GM19240 (cell line): Measurements from ENCODE around the gene TIRAP.
"Not testable (repeated sequence)": the region's sequence is repeated elsewhere in the genome, so short reads cannot be mapped to it uniquely, and the experiment has no call there.

Source experiments
- DNase-seq: peaks from one replicate; pipeline ENCODE4 v3.0.0; 2011; ENCODE audit warnings: low spot score; ENCODE audit not compliant: insufficient read length

Gene TIRAP, protein sequence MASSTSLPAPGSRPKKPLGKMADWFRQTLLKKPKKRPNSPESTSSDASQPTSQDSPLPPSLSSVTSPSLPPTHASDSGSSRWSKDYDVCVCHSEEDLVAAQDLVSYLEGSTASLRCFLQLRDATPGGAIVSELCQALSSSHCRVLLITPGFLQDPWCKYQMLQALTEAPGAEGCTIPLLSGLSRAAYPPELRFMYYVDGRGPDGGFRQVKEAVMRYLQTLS

DNA sequence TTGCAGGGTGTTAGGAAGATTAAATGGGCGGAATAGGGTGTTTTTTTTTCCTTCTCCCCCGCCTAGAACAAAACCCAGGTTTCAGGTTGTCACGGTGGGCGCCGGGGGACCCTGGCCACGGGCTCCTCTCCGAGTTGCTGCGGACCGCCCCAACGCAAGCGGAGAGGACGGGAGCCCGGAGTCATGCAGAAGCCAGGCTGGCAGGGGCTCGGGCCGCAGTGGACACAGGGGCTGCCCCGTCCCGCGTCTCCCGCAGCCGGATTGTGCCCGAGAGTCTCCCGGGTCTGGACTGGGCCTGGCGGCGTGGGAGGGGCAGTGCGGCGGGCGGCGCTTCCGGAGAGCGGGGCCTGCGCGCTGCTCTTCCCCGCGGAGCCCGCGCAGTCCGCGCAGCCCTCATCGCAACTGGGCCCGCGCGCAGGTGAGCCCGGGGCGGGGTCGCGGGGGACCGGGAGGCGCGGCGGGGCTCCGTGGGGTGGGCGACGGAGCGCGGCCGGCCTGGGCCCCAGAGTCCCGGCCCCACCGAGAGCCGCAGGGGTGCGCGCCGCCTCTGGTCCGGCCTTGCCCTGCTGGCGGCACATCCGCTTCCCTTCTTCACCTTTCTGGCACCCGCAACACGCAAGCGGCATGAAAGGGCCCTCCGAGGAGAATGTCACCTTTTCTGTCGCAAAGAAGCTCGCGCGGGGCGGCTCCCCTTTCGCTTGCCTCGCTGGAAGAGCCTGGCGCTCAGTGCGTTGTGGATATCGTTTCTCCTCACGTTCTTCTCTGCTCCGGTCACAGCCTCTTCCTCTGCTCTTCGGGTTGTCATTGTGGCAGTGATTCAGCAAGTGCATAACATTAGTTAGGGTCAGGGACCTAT, at the start of gene TIRAP:
Gene TIRAP, plus strand, starts transcription at position 358 of the 856 bp plus-strand sequence. CDS start 7,802 bp downstream, outside the sequence.
- peak; percentile 55 for DNase-seq

DNA sequence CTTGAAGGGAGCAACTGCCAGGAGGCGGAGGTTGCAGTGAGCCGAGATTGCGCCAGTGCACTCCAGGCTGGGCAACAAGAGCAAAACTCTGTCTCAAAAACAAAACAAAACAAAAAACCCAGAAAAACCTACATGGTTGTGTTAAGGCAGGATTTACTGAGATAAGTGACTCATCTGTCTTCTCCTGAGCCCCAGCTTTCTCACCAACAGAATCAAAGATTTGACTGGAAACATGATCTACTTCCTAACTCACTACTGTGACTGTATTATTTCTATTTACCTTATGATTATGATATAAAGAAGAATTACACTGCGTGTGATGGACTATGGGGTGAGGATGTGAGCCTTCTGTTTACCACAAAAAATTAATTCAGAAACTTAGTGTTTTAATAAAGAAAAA, 49.5 kb upstream of the TIRAP start:
- DNase-seq, result no peak

DNA sequence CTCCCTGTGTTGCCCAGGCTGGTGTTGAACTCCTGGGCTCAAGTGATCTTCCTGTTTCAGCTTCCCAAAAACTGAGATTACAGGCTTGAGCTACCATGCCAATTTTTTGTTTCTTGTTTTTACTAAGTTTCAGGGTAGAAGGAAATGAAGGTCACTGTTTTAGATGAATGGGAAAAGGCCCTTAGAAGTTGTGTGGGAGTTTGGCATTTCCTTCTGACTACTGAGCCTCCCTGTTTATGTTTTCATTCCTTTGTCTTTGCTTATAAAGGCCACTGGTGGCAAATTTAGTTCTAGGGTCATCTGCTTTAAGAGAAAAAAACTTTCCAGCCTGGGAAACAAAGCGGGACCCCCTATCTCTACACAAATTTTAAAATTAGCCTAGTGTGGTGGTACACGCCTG, 36.3 kb upstream of the TIRAP start:
- DNase-seq, result no peak

DNA sequence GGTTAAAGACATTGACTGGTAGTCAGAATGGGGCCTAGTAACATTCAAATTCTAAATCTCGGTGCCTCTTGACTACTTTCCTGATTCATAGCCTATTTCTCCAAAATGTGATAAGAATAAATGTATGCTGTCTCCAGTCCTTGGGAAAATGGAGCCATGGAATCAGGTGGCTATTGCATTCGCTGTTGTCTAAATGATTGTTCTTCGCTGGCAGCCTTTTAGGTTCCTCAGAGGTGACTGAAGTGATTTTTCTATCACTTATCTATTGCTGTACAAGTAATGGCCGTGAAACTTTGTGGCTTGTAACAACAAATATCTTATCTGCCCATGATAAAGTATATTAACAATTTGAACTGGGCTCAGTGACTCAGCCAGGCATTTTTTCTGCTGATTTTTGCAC, 29.6 kb upstream of the TIRAP start:
- no peak for DNase-seq

DNA sequence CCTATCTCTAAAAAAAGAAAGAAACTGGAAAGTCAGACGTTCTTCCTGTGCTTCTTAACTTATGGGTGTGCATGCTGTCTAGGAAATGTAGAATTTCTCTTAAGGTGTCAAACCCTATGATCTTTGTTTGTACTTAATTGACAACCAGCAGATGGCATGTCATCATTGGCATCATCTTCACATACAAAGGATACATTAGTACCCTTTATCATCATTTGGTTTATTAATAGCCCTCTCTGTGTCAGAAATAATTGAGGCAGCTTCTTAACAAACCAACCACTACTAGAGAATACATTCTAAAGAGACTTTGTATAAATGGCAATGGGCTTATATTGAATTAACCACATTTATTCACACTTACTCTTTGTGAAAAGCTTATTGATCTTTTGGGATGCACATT, 28.1 kb upstream of the TIRAP start:
- DNase-seq, result no peak

DNA sequence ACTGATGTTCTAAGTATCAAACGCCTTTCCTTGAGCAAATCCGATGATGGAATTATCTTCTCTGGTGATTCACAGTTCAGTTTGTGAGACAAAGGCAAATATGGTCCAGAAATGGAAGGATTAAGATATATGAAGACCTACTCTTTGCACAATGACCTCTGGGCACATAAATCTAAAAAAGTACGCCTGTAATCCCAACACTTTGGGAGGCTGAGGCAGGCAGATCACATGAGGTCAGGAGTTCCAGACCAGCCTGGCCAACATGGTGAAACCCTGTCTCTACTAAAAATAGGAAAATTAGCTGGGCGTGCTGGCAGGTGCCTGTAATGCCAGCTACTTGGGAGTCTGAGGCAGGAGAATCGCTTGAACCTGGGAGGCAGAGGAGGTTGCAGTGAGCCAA, 27.4 kb upstream of the TIRAP start:
- not testable (repeated sequence) for DNase-seq

DNA sequence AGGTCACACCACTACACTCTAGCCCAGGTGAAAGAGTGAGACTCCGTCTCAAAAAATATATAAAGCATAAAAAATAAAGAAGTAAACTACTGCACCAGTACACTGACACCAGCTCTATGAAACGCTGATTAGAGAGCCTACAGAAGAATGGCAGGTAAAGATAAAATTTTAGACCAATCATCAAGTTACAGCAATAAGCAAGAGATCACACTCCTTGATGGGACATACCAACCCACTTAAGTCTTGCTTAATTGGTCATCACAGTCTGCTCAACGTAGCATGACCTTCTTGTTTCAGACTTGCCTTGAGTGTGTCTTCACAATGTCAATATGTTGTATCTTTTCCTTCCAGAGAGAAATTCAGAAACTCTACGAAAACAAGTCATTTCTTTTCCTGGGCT, 26.7 kb upstream of the TIRAP start:
- DNase-seq, result no peak

DNA sequence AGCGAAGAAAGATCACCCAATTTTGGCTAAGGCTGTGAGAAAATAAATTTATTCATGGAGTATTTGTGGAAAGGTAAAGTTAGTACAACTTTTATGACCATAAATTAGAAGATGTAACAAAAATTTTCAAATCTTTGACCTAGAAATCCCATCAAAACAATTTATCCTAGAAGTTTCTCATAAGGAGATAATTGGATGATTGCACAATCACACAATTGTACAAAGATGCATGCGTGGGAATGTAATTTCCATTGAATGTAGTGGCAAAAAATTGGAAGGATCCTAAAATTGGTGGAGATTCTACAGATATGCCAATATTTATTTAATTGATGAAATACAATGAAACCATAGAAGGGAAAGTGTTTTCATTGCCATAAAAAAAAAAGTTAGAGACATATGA, 25.7 kb upstream of the TIRAP start:
- DNase-seq, result no peak

DNA sequence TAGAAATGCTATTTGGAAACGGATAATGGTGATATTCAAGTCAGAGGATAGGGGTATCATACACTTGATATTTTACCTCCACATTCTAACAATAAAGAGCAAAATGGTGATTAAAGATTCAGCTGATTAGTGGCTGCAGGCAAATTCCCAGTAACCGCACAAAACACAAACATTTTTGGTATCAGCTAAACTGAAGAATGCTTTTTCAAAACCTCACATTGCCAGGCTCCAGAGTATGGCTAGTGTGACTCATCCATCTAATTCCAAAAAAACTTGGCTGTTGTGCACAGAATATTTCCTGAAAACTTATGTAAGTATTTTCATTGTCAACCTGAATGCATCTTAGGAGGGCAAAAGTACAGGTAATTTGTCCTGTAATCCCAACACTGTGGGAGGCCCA, 25.1 kb upstream of the TIRAP start:
- no peak for DNase-seq

DNA sequence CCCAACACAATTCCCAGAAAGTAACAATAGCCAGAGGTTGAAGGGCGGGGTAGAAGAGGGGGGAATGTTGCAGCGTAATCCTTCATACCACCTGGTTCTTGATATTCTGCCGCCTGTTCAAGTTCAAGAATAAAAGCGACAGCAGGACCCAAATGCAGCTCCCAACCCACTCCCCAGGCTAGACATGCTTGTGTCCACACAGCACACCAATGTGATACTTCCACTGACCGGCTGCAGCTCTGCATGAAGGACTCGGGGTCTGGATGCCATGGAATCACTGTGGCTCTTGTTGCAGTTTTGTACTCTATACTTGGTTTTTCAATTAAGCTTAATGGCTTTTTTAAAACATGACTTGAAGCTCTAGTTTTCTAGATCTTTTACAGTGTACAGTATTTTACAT, 20.7 kb upstream of the TIRAP start:
- no peak for DNase-seq

DNA sequence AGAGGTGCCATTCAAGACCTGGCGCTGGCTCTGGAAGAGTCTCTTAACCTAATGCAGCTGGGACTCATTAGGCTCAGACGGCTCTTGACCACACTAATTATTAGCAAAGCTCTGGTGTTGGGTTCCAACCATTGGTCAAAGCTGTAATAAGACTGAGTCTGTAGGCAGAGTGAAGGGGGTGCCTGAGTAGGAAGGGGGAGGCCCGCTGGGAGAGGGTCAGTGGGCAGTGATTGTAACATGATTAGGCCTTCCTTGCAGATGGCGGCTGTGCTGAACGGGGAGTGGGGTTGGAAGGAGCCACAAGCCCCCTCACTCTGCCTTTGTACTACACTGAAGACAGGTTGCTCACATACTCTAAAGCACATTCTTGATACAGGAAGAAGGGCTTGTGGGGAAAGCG, 19.4 kb upstream of the TIRAP start:
- DNase-seq, result no peak

DNA sequence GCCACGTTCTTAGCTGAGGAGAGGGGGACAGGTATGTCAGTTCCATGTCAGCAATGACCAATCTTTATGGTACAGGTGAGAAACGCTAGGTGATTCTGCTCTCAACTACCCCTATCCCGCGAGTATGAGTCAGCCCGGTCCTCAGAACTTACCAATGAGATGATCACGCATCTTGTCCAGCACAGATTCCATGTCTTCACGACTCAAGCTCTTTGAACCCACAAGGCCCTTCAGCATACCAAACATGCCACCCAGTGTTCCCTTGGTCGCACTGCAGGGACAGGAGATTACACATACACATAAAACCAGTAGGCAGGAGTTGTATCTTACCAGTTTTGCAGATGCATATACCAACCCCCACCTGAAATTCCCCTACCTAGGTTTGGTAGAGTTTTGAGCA, 17.1 kb upstream of the TIRAP start:
- DNase-seq, result no peak

DNA sequence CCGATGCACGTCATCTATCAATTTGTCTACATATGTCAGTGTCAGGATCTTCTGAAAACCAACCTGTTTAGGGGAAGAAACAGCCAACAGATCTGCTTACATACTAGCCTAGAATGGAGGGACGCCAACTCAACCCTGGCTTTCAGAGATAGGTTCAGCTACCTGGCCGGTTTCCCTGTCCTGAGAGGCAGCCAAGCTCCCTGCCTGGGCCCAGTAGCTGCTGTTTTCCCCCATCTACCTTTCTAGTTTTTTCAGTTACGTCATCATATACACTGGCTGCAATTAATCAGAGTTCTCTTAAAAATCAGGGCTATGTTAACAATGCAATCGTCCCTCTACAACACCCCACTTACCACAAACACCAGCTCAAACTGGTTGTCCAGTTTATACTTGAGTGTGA, 15.2 kb upstream of the TIRAP start:
- no peak for DNase-seq

DNA sequence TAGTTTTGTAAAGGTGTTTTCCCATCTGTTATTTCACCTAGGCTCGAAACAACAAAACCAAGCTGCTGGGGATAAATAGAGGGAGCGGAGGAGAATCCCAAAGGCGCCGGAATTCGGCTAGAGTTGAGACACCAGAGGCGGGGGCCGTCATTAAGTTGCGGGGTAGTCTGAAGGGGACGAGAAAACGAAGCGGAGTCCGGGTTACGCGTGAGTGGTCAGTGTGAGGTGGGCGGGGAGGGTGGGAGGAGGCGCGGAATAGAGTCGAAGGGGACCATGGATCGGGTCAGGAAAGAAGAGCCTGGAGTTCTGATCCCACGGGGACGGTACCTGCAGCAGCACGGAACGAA, 14.6 kb upstream of the TIRAP start:
- DNase-seq, result no peak

DNA sequence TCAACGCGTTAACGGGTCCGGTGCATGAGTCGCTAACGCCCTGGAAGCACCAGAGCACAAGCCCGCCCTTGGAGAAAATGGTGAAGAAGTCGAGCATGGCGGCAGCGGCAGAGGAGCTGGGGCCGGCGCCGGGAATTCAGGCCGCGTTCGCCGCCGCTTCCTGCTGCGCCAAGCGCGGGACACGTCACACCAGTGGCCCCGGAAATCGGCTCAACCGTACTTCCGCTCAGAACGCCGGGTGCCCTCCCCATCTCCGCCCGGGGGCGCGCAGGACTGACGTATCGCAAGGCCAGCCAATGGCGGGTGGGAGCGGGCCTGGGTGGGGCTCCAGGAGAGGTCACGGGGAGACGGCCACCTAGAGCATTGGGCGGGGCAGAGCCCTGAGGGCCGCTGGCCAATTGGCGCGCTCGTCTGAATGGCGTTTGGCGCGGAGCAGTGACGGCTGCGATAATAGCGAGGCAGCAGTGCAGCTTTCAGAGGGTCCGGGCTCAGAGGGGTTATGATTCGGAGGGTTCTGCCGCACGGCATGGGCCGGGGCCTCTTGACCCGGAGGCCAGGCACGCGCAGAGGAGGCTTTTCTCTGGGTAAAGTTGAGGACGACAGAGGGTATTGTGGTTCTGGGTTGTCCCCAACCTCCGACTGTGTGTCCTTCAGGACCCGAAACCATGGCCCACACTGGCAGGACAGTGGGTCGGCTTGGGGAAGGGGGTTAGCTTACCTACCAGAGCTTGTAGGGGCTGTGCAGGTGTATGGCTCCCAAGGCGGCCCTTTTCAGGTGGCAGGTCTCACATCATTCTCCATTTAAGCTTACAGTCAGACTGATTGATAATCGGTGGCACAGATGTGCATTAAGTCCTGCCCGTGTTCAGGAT, 13.9 kb upstream of the TIRAP start, which contains the start of the genes FOXRED1 and SRPRA:
Gene FOXRED1, plus strand, starts transcription at position 447 of the 872 bp plus-strand sequence. Its CDS starts 53 bp downstream, at position 500.
Gene SRPRA, minus strand, starts transcription at position 188 of the 872 bp plus-strand sequence. Its CDS starts 91 bp downstream, at position 97.
- peak; percentile 100 for DNase-seq

DNA sequence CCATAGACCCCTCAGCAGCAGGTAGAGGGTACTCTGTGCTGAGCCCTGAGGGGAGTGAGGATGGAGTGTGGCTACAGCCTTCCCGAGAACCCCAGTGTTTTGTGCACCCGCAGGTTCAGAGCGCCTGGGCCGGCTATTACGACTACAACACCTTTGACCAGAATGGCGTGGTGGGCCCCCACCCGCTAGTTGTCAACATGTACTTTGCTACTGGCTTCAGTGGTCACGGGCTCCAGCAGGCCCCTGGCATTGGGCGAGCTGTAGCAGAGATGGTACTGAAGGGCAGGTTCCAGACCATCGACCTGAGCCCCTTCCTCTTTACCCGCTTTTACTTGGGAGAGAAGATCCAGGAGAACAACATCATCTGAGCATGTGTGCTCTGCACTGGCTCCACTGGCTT, 5.6 kb upstream of the TIRAP start:
- no peak for DNase-seq

DNA sequence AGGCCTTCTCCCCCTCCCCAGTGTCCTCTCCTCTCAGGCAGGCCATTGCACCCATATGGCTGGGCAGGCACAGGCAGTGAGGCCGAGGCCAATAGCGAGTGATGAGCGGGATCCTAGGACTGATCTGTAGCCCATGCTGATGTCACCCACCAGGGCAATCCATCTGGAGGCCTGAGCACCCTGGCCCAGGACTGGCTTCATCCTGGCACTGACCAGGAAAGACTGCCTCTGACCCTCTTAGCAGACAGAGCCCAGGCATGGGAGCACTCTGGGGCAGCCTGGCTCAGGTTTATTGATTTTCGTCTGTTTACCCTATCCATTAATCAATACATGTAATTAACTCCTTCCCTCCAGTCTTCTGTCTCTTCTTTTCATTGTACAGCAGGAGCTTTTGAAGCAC, 5.1 kb upstream of the TIRAP start:
- no peak for DNase-seq

DNA sequence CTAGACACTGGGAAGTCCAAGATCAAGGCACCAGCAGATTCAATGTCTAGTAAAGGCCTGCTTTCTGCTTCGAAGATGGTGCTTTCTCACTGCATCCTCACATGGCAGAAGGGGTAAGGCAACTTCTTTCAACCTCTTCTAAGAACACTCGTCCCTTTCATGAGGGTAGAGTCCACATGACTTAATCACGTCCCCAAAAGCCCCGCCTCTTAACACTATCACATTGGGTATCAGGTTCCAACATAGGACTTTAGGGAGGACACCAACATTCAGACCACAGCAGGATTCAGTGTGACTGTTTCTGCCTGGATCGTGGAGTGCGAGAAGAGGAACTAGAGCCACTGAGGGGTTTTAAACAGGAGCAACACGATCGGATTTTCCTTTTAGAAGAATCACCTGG, 3.7 kb upstream of the TIRAP start:
- DNase-seq, result no peak

DNA sequence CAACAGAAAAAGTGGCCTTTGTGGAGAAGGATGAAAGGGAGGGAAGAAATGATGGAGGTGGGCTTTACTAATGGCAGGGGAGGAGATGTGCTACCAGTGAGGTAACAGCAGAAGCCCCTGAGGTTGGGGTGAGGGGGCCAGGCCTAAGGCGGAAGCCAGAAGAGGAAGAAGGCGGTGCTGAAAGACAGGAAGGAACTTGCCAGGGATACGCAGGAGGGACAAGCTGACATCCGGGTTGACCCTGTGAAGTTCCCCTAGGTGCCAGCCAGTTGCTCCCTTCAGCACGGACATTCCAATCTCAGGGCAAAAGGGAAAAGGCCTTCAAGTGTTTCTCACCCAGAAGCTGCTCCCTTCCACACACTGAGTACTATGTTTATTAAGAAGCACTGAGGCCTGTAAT, 2.3 kb upstream of the TIRAP start:
- no peak for DNase-seq

DNA sequence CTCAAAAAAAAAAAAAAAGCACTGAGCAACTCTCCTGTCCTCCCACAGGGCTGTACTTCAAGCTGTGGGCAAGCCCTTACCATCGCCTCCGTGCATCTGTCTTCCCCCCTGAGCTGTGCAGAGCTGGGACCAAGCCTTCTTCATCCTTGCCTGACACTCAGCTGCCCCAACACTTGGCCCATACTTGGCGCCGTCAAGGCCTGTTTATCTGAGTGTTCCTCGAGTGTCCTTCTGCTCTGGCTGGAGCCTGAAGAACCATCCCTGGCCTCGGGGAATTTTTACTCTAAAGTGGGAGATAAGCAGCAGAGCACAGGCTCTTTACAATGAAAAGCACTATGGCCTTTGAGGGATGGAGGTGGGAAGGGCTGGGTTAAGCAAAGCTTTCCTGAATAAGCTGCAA, 1.6 kb upstream of the TIRAP start:
- DNase-seq, result no peak

DNA sequence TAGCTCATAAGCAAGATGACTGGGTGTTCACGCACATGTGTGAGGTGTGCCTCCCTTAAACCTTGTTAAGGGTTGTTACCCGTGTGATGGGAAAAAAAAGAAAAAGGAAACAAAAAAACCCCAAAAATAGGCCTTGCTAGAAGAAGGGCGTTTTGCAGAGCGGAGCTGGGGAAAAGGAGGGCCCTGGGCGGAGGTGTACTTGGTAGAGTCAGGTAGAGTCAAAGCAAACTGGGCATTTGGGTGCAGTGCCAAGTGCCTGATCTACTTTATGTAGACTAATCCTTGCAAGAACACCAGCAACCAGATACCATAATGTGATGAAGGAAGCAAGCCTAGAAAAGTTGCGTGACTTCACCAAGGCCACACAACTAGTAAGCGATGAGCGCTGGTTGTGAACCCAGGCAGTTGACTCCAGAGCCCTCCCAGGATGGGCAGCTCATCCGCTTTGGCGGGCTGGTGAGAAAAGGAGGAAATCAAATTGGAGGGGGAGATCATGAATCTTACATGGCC, 1.2 kb upstream of the TIRAP start:
- DNase-seq, result no peak

DNA sequence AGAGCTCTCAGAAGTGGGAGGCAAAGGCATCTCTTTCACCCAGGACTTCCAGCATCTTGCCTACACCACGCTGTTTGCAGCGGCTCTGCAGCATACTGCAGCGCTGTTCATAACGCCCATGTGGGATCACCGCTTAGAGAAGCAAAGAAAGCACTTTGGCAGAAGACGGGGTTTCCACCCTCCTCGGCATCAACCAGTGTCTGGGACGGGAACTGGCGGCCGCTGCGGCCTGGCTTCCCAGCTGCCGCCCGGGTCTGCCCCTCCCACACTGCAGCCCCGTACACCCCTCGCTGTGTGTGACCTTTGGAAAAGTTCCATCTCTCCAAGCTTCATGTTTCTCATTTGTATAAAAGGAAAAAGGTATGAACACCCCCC, 545 bp upstream of the TIRAP start:
- no peak for DNase-seq
